Measurements from ENCODE around the gene SNAPIN.

DNA sequence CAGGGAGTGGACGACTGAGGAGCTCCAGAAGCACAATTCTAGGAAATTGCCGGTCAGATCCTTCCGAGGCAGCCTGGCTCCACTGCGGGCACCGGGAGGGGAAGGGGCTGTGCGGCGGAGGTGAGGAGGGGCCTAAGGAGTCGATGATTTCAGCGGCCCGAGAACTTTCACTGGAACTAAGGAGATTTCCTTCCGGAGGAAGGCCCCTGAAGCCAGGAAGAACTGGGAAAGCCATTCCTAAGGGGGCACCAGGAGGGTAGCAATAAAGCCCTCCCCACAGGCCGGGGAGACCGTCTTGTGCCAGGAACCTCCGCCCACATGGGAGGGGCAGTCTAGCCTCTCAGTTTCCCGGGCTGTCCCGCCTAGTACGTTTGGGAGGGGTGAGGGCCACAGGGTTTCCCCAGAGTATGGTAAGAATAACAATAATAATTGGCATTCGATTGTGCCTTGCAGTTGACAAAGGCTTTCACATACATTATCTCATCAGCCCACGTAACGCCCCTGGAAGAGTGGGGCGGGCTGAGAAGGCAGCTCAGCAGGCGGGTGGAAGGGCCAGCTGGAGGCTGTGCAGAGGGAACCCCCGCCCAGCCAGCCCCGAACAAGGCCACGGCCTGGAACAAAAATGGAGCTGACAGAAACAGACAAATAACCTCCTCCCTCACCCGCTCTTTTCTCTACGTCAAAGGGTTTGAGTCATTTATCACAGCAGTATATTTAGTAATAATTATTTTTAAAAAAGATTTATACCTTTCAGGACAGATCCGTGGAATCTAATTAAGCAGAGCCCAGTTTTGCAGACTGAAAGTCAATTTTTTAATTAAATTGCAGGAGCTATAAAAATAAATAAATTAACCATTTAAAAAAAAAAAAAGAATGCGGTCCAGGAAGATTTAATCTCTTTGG lies 39.8 kb downstream of the SNAPIN start:
- TF ChIP-seq, protein P1, sequence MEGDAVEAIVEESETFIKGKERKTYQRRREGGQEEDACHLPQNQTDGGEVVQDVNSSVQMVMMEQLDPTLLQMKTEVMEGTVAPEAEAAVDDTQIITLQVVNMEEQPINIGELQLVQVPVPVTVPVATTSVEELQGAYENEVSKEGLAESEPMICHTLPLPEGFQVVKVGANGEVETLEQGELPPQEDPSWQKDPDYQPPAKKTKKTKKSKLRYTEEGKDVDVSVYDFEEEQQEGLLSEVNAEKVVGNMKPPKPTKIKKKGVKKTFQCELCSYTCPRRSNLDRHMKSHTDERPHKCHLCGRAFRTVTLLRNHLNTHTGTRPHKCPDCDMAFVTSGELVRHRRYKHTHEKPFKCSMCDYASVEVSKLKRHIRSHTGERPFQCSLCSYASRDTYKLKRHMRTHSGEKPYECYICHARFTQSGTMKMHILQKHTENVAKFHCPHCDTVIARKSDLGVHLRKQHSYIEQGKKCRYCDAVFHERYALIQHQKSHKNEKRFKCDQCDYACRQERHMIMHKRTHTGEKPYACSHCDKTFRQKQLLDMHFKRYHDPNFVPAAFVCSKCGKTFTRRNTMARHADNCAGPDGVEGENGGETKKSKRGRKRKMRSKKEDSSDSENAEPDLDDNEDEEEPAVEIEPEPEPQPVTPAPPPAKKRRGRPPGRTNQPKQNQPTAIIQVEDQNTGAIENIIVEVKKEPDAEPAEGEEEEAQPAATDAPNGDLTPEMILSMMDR (IDR thresholded peaks at IDR 0.05; ENCODE audit: low read depth, low read length, poor library complexity, severe bottlenecking): no peak
- no peak for TF ChIP-seq EZH2phosphoT487 (IDR thresholded peaks at IDR 0.05; ENCODE audit: borderline replicate concordance, low read length)

All from DOHH2 (cell line).